Measurements from ENCODE around the gene FOXP2.

The FOXP2 gene

GRCh38 chr7:114659409-114660125, 245.0 kb downstream of the FOXP2 start:
- peak; percentile 65 for DNase-seq

GRCh38 chr7:114660126-114660486, 245.5 kb downstream of the FOXP2 start:
- DNase-seq, result no peak

GRCh38 chr7:114660753-114661152, 246.1 kb downstream of the FOXP2 start:
- DNase-seq, result no peak

GRCh38 chr7:114662002-114662677, 247.5 kb downstream of the FOXP2 start:
- no peak for DNase-seq

- peak; percentile 49 for DNase-seq
These were observed 248.9 kb downstream of the FOXP2 start for GRCh38 chr7:114663502-114663901.

GRCh38 chr7:114670676-114671075, 256.1 kb downstream of the FOXP2 start:
- DNase-seq, result no peak

GRCh38 chr7:114671563-114672123, 257.0 kb downstream of the FOXP2 start:
- DNase-seq, result no peak

GRCh38 chr7:114678116-114678515, 263.5 kb downstream of the FOXP2 start:
- DNase-seq, result no peak

- DNase-seq, result no peak
These were observed 272.6 kb downstream of the FOXP2 start for GRCh38 chr7:114687238-114687637.

- DNase-seq, result peak; percentile 57
These were observed 273.9 kb downstream of the FOXP2 start for GRCh38 chr7:114688443-114689055.

GRCh38 chr7:114689406-114689805, 274.8 kb downstream of the FOXP2 start:
- no peak for DNase-seq

GRCh38 chr7:114691605-114692004, 277.0 kb downstream of the FOXP2 start:
- peak; percentile 35 for DNase-seq

GRCh38 chr7:114695182-114695581, 280.6 kb downstream of the FOXP2 start:
- no peak for DNase-seq

GRCh38 chr7:114700247-114700928, 285.8 kb downstream of the FOXP2 start:
- DNase-seq, result no peak

GRCh38 chr7:114703677-114704076, 289.1 kb downstream of the FOXP2 start:
- no peak for DNase-seq

GRCh38 chr7:114708646-114709045, 294.0 kb downstream of the FOXP2 start:
- DNase-seq, result peak; percentile 11

GRCh38 chr7:114710499-114710898, 295.9 kb downstream of the FOXP2 start:
- no peak for DNase-seq

GRCh38 chr7:114711241-114711640, 296.6 kb downstream of the FOXP2 start:
- DNase-seq, result no peak

GRCh38 chr7:114715907-114716306, 301.3 kb downstream of the FOXP2 start:
- DNase-seq, result no peak

- no peak for DNase-seq
These were observed 304.2 kb downstream of the FOXP2 start for GRCh38 chr7:114718861-114719260.

- DNase-seq, result no peak
These were observed 306.1 kb downstream of the FOXP2 start for GRCh38 chr7:114720725-114721124.

- no peak for DNase-seq
These were observed 307.9 kb downstream of the FOXP2 start for GRCh38 chr7:114722562-114722961.

GRCh38 chr7:114723308-114723707, 308.7 kb downstream of the FOXP2 start:
- no peak for DNase-seq
